PC-3 (cell line): ENCODE data around the gene SPARCL1.

Source experiments
- CTCF ChIP-seq: fragments of 300-600 bp; sonication (generic); conservative IDR thresholded peaks from 2 replicates; pipeline ENCODE4 v1.5.1; 2017; ENCODE audit warnings: antibody characterized with exemption, low read depth, mild to moderate bottlenecking, low read length
- EZH2phosphoT487 ChIP-seq: fragments of 300-600 bp; sonication (generic); IDR thresholded peaks from 2 replicates; pipeline ENCODE4 v1.6.1; 2018; ENCODE audit warnings: mild to moderate bottlenecking, antibody characterized with exemption, low read length, borderline replicate concordance

- TF ChIP-seq CTCF: no peak
- TF ChIP-seq EZH2phosphoT487: no peak
Observed at GRCh38 chr4:87444741-87445140, 84.4 kb downstream of the SPARCL1 start.
